ENCODE data around the gene COL8A1. TPM values are rescaled to one million over a fixed set of nuclear protein-coding genes. Genes with fewer than 3 reads are reported as not detected.

Gene COL8A1
- total RNA-seq, 2 experiments from 2014 or later, result not detected

GRCh38 chr3:99803297-99803696, 164.9 kb downstream of the COL8A1 start:
- DNase-seq, result no peak
- TF ChIP-seq, protein P1, sequence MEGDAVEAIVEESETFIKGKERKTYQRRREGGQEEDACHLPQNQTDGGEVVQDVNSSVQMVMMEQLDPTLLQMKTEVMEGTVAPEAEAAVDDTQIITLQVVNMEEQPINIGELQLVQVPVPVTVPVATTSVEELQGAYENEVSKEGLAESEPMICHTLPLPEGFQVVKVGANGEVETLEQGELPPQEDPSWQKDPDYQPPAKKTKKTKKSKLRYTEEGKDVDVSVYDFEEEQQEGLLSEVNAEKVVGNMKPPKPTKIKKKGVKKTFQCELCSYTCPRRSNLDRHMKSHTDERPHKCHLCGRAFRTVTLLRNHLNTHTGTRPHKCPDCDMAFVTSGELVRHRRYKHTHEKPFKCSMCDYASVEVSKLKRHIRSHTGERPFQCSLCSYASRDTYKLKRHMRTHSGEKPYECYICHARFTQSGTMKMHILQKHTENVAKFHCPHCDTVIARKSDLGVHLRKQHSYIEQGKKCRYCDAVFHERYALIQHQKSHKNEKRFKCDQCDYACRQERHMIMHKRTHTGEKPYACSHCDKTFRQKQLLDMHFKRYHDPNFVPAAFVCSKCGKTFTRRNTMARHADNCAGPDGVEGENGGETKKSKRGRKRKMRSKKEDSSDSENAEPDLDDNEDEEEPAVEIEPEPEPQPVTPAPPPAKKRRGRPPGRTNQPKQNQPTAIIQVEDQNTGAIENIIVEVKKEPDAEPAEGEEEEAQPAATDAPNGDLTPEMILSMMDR (IDR thresholded peaks at IDR 0.05), result no peak
- Histone ChIP-seq H3K27me3 (ENCODE audit: control insufficient read depth in 1 of 2, insufficient read depth in 2 of 2, low read length in 2 of 2) (no peaks in the 10 kb centered on the region), H3K36me3 (ENCODE audit: insufficient read depth, low read length) (no peaks in the 10 kb centered on the region), H3K4me1 (ENCODE audit: insufficient read depth, low read length) (no peaks in the 10 kb centered on the region), H3K4me3 (ENCODE audit: low read length) (no peak overlapping the region), H3K27ac (ENCODE audit: low read depth in 1 of 2, low read length in 2 of 2) (no peak overlapping the region), H3K9me3 (ENCODE audit: control insufficient read depth in 1 of 2, insufficient read depth in 1 of 2, low read length in 2 of 2) (peaks cover 8 to 9% of the 10 kb centered on the region in 2 experiments)
- Mint-ChIP-seq H3K27ac (no peak overlapping the region), H3K27me3 (no peaks in the 10 kb centered on the region), H3K9me3 (peaks cover 8% of the 10 kb centered on the region), H3K4me1 (ENCODE audit: low read depth) (no peaks in the 10 kb centered on the region), H3K4me3 (no peak overlapping the region), H3K36me3 (ENCODE audit: low read depth) (peaks cover 14% of the 10 kb centered on the region)
- POLR2A ChIA-PET, result no interaction called here
- intact Hi-C loops (cut with DNase I, micrococcal nuclease), result no loop called here
- no peak for ATAC-seq (ENCODE audit: poor library complexity)
- CTCF ChIA-PET, result no interaction called here

DNA sequence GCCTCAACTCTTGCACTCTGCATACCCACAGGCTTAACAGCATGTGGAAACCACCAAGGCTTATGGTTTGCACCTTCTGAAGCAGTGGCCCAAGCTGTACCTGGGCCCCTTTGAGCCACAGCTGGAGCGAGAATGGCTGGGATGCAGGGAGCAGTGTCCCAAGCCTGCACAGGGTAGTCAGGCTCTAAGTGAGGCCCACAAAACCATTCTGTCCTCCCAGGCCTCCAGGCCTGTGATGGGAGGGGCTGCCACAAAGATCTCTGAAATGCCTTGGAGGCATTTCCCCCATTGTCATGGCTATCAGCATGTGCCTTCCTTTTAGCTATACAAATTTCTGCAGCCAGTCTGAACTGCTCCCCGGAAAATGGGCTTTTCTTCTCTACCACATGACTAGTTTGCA, 166.8 kb downstream of the COL8A1 start:
- no peaks in the 10 kb centered on the region for H3K27me3 ChIP-seq (ENCODE audit: control insufficient read depth in 1 of 2, insufficient read depth in 2 of 2, low read length in 2 of 2)
- H3K27ac ChIP-seq (ENCODE audit: low read depth in 1 of 2, low read length in 2 of 2), result no peak overlapping the region
- no peaks in the 10 kb centered on the region for H3K4me1 Mint-ChIP-seq (ENCODE audit: low read depth)
- H3K4me1 ChIP-seq (ENCODE audit: insufficient read depth, low read length), result no peaks in the 10 kb centered on the region
- no peaks in the 10 kb centered on the region for H3K27me3 Mint-ChIP-seq
- intact Hi-C loops (cut with DNase I, micrococcal nuclease), result loop anchor here in 1 of 2 experiments (5.0 kb wide), 1 partner anchor 988 kb away; no protein-coding TSS in a partner anchor
- H3K9me3 Mint-ChIP-seq, result peaks cover 8% of the 10 kb centered on the region
- TF ChIP-seq, protein P1 (IDR thresholded peaks at IDR 0.05), result no peak
- H3K36me3 Mint-ChIP-seq (ENCODE audit: low read depth), result peaks cover 14% of the 10 kb centered on the region
- H3K9me3 ChIP-seq (ENCODE audit: control insufficient read depth in 1 of 2, insufficient read depth in 1 of 2, low read length in 2 of 2), result peaks cover 8 to 9% of the 10 kb centered on the region in 2 experiments
- no peaks in the 10 kb centered on the region for H3K36me3 ChIP-seq (ENCODE audit: insufficient read depth, low read length)
- no peak overlapping the region for H3K27ac Mint-ChIP-seq
- no peak for ATAC-seq (ENCODE audit: poor library complexity)
- ChIA-PET POLR2A (no interaction called here), CTCF (no interaction called here)
- no peak overlapping the region for H3K4me3 ChIP-seq (ENCODE audit: low read length)
- no peak for DNase-seq
- H3K4me3 Mint-ChIP-seq, result no peak overlapping the region

DNA sequence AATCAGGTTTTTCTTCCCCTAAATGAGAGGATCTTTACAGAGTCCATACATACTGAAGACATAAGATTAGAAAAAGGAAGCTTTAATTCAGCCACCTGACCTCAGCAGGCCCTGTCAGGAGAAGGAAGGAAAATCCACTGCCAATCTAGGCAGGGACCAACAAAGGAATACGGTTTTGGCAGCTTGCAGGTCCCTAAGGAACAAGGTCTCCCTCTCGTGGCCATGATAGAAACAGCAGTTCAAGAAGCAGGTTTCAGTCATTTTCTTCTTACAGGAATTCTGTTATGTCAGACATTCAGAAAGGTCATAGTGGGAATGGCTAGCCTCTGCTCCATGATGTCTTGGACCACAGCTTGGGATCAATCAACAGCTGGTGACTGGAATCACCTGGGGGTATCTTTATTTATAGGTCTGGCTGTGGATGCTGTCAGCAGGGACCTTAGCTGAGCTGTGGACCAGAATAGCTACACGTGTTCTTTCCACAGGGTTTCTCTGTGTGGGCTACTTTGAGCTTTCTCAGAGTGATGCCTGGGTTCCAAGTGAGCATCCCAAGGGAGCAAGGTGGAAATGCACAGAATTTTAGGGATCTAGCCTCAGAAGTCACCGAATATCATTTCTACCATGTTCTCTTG, 169.9 kb downstream of the COL8A1 start:
- no peak overlapping the region for H3K4me3 Mint-ChIP-seq

More for the DNA sequence above, 169.9 kb downstream of the COL8A1 start:
- H3K36me3 ChIP-seq (ENCODE audit: insufficient read depth, low read length), result no peaks in the 10 kb centered on the region
- H3K4me3 ChIP-seq (ENCODE audit: low read length), result no peak overlapping the region
- no peaks in the 10 kb centered on the region for H3K27me3 Mint-ChIP-seq
- DNase-seq (peak in 8 of 14 experiments; percentile 6 to 74 (median 33)), ATAC-seq (ENCODE audit: poor library complexity) (peak; percentile 61)
- TF ChIP-seq, protein P1 (IDR thresholded peaks at IDR 0.05), result peak; percentile 75
- H3K27ac Mint-ChIP-seq, result no peak overlapping the region
- ChIA-PET CTCF (interaction anchor here (0.7 to 1.7 kb wide), 7 partner anchors 9 to 508 kb away, joined by 3 to 6 read pairs (median 3); partner anchors contain the start of gene CMSS1), POLR2A (interaction anchor here (0.8 kb wide), 1 partner anchor 9 kb away, joined by 3 read pairs; the partner anchor contains the start of gene CMSS1)
- H3K36me3 Mint-ChIP-seq (ENCODE audit: low read depth), result peaks cover 6% of the 10 kb centered on the region
- H3K4me1 Mint-ChIP-seq (ENCODE audit: low read depth), result no peaks in the 10 kb centered on the region
- no peaks in the 10 kb centered on the region for H3K27me3 ChIP-seq (ENCODE audit: control insufficient read depth in 1 of 2, insufficient read depth in 2 of 2, low read length in 2 of 2)
- H3K27ac ChIP-seq (ENCODE audit: low read depth in 1 of 2, low read length in 2 of 2), result no peak overlapping the region
- peaks cover 5% of the 10 kb centered on the region for H3K9me3 Mint-ChIP-seq
- H3K4me1 ChIP-seq (ENCODE audit: insufficient read depth, low read length), result no peaks in the 10 kb centered on the region
- intact Hi-C loops (cut with DNase I, micrococcal nuclease), result loop anchor here (1.0 to 5.0 kb wide), 2 partner anchors 991 kb away; no protein-coding TSS in a partner anchor
- H3K9me3 ChIP-seq (ENCODE audit: control insufficient read depth in 1 of 2, insufficient read depth in 1 of 2, low read length in 2 of 2), result peaks cover 8 to 9% of the 10 kb centered on the region in 2 experiments

All from CD4-positive, alpha-beta T cell (primary cell).